ENCODE measurements around the gene HSD11B1.

DNA sequence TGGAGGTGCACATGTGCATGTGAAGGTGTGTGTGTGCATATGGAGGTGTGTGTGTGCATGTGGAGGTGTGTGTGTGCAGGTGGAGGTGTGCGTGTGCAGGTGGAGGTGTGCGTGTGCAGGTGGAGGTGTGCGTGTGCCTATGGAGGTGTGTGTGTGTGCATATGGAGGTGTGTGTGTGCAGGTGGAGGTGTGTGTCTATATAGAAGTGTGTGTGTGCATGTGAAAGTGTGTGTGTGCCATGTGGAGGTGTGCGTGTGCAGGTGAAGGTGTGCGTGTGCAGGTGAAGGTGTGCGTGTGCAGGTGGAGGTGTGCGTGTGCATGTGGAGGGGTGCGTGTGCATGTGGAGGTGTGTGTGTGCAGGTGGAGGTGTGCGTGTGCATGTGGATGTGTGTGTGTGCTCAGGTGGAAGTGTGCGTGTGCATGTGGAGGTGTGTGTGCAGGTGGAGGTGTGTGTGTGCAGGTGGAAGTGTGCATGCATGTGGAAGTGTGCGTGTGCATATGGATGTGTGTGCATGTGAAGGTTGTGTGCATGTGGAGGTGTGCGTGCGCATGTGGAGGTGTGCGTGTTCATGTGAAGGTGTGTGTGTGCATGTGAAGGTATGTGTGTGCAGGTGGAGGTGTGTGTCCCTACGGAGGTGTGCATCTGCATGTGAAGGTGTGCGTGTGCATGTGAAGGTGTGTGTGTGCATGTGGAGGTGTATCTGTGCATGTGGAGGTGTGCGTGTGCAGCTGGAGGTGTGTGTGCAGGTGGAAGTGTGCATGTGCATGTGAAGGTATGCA lies 66.2 kb downstream of the HSD11B1 start:
- no peak for TF ChIP-seq CTCF (IDR thresholded peaks at IDR 0.05 in 4 of 5, conservative IDR thresholded peaks at IDR 0.05 in 1 of 5)
- no peak for TF ChIP-seq POLR2A (IDR thresholded peaks at IDR 0.05)

All from gastrocnemius medialis (tissue), 4 donors.